HG03064 (cell line): ENCODE data around the gene ATXN2.

ENCODE experiments used
- ATAC-seq: cut with Tn5 transposase; IDR thresholded peaks from one replicate; pipeline ENCODE4 v1.9.1; 2021; ENCODE audit warnings: low read depth; ENCODE audit not compliant: unreplicated experiment

ATXN2 gene

GRCh38 chr12:111454716-111455447 lies 144.2 kb downstream of the ATXN2 start:
- no peak for ATAC-seq

- ATAC-seq: no peak
These were observed 144.8 kb downstream of the ATXN2 start for GRCh38 chr12:111454311-111454710.

GRCh38 chr12:111453071-111453989 lies 145.8 kb downstream of the ATXN2 start:
- ATAC-seq: no peak

GRCh38 chr12:111451649-111452129 lies 147.4 kb downstream of the ATXN2 start:
- ATAC-seq: no peak

GRCh38 chr12:111451232-111451631 lies 147.9 kb downstream of the ATXN2 start:
- ATAC-seq: no peak

- ATAC-seq: no peak
These were observed 148.4 kb downstream of the ATXN2 start for GRCh38 chr12:111450676-111451075.

GRCh38 chr12:111448846-111449790 lies 150.0 kb downstream of the ATXN2 start:
- no peak for ATAC-seq

- no peak for ATAC-seq
These were observed 150.8 kb downstream of the ATXN2 start for GRCh38 chr12:111448266-111448830.

- ATAC-seq: no peak
These were observed 151.4 kb downstream of the ATXN2 start for GRCh38 chr12:111447571-111448265.

- ATAC-seq: no peak
These were observed 152.2 kb downstream of the ATXN2 start for GRCh38 chr12:111446631-111447570.

GRCh38 chr12:111445726-111446581 lies 153.2 kb downstream of the ATXN2 start:
- ATAC-seq: no peak

- ATAC-seq: peak; percentile 78
These were observed 154.0 kb downstream of the ATXN2 start for GRCh38 chr12:111444925-111445725.

- ATAC-seq: peak; percentile 25
These were observed 154.7 kb downstream of the ATXN2 start for GRCh38 chr12:111444314-111444924.

- ATAC-seq: no peak
These were observed 155.5 kb downstream of the ATXN2 start for GRCh38 chr12:111443586-111443985.

- no peak for ATAC-seq
These were observed 156.0 kb downstream of the ATXN2 start for GRCh38 chr12:111443086-111443485.

GRCh38 chr12:111442301-111443045 lies 156.6 kb downstream of the ATXN2 start:
- ATAC-seq: no peak
